Loucy (cell line): Measurements from ENCODE around the gene MICAL2.

Experiments
- H2AFZ ChIP-seq: fragments of 200-600 bp; sonication (generic); 2 replicates; pipeline ENCODE4 v1.6.0; 2016; ENCODE audit warnings: antibody characterized with exemption, mild to moderate bottlenecking, low read length, moderate library complexity
- H3F3A ChIP-seq: fragments of 200-600 bp; 2 replicates; pipeline ENCODE4 v1.6.0; 2016; ENCODE audit warnings: antibody characterized with exemption, low read depth, mild to moderate bottlenecking
- H3K27me3 ChIP-seq: fragments of 200-600 bp; sonication (generic); 2 replicates; pipeline ENCODE4 v1.6.1; 2014; ENCODE audit warnings: low read length, mild to moderate bottlenecking; ENCODE audit not compliant: insufficient read depth, poor library complexity, severe bottlenecking
- H3K36me3 ChIP-seq: fragments of 200-600 bp; sonication (generic); 2 replicates; pipeline ENCODE4 v1.6.1; 2016; ENCODE audit warnings: low read length; ENCODE audit not compliant: insufficient read depth
- H3K4me1 ChIP-seq: fragments of 200-600 bp; sonication (generic); 2 replicates; pipeline ENCODE4 v1.5.1; 2014; ENCODE audit warnings: low read length, mild to moderate bottlenecking; ENCODE audit not compliant: insufficient read depth, poor library complexity, severe bottlenecking
- H3K4me2 ChIP-seq: fragments of 200-600 bp; sonication (generic); 2 replicates; pipeline ENCODE4 v1.6.0; 2014; ENCODE audit warnings: antibody characterized with exemption, low read length, low read depth, mild to moderate bottlenecking; ENCODE audit not compliant: poor library complexity, severe bottlenecking
- H3K4me3 ChIP-seq: fragments of 200-600 bp; sonication (generic); 2 replicates; pipeline ENCODE4 v1.5.1; 2014; ENCODE audit warnings: low read length, mild to moderate bottlenecking, mixed read lengths; ENCODE audit not compliant: poor library complexity, severe bottlenecking
- H3K79me2 ChIP-seq: fragments of 200-600 bp; sonication (generic); 2 replicates; pipeline ENCODE4 v1.6.1; 2014; ENCODE audit warnings: low read length; ENCODE audit not compliant: insufficient read depth
- H3K9ac ChIP-seq: fragments of 200-600 bp; sonication (generic); 2 replicates; pipeline ENCODE4 v1.6.0; 2014; ENCODE audit warnings: mild to moderate bottlenecking, low read depth, low read length, moderate library complexity; ENCODE audit not compliant: poor library complexity, severe bottlenecking
- H3K9me2 ChIP-seq: fragments of 200-600 bp; sonication (generic); replicated peaks from 2 replicates; pipeline ENCODE4 v1.6.1; 2016; ENCODE audit warnings: low read depth, low read length, mixed read lengths
- H3K9me3 ChIP-seq: fragments of 200-600 bp; sonication (generic); 2 replicates; pipeline ENCODE4 v1.6.1; 2014; ENCODE audit warnings: mild to moderate bottlenecking, antibody characterized with exemption, low read length, low read depth; ENCODE audit not compliant: insufficient read depth
- H4K20me1 ChIP-seq: fragments of 200-600 bp; sonication (generic); 2 replicates; pipeline ENCODE4 v1.6.0; 2014; ENCODE audit warnings: antibody characterized with exemption, low read length, mild to moderate bottlenecking; ENCODE audit not compliant: insufficient read depth, poor library complexity, severe bottlenecking
- CTCF ChIP-seq: fragments of 200-600 bp; sonication (generic); conservative IDR thresholded peaks from 2 replicates; pipeline ENCODE4 v1.5.1; 2014; ENCODE audit warnings: mild to moderate bottlenecking, antibody characterized with exemption, low read length
- EZH2phosphoT487 ChIP-seq: fragments of 200-600 bp; IDR thresholded peaks from 2 replicates; pipeline ENCODE4 v1.6.1; 2018; ENCODE audit warnings: antibody characterized with exemption, mild to moderate bottlenecking, moderate library complexity, borderline replicate concordance

The MICAL2 gene

GRCh38 chr11:12137005-12137690 lies 26.8 kb downstream of the MICAL2 start:
- H3K36me3 ChIP-seq, result no peaks in the 10 kb centered on the region
- H3K9me3 ChIP-seq, result no peaks in the 10 kb centered on the region
- H3K79me2 ChIP-seq, result no peaks in the 10 kb centered on the region
- H3K4me3 ChIP-seq, result no peak overlapping the region
- H3K9ac ChIP-seq, result no peak overlapping the region
- H3F3A ChIP-seq, result no peaks in the 10 kb centered on the region
- TF ChIP-seq EZH2phosphoT487 (no peak), CTCF (no peak)
- peaks cover 31% of the 10 kb centered on the region for H3K4me1 ChIP-seq
- no peak overlapping the region for H3K4me2 ChIP-seq
- H2AFZ ChIP-seq, result no peak overlapping the region
- no peaks in the 10 kb centered on the region for H3K9me2 ChIP-seq
- H4K20me1 ChIP-seq, result no peaks in the 10 kb centered on the region
- H3K27me3 ChIP-seq, result no peaks in the 10 kb centered on the region

GRCh38 chr11:12137938-12138731 lies 27.7 kb downstream of the MICAL2 start:
- no peaks in the 10 kb centered on the region for H3K79me2 ChIP-seq

GRCh38 chr11:12139144-12139881 lies 28.9 kb downstream of the MICAL2 start:
- TF ChIP-seq EZH2phosphoT487 (no peak), CTCF (no peak)
- H3K27me3 ChIP-seq, result no peaks in the 10 kb centered on the region
- H3K9ac ChIP-seq, result no peak overlapping the region
- H3F3A ChIP-seq, result no peaks in the 10 kb centered on the region
- H3K36me3 ChIP-seq, result no peaks in the 10 kb centered on the region
- H3K4me1 ChIP-seq, result peaks cover 40% of the 10 kb centered on the region
- no peak overlapping the region for H3K4me3 ChIP-seq
- no peak overlapping the region for H3K4me2 ChIP-seq
- no peaks in the 10 kb centered on the region for H3K79me2 ChIP-seq
- no peaks in the 10 kb centered on the region for H3K9me2 ChIP-seq
- H3K9me3 ChIP-seq, result no peaks in the 10 kb centered on the region
- no peaks in the 10 kb centered on the region for H4K20me1 ChIP-seq
- no peak overlapping the region for H2AFZ ChIP-seq

More at GRCh38 chr11:12137938-12138731, 27.7 kb downstream of the MICAL2 start:
- TF ChIP-seq EZH2phosphoT487, result no peak
- no peak for TF ChIP-seq CTCF
- peaks cover 40% of the 10 kb centered on the region for H3K4me1 ChIP-seq
- H3K27me3 ChIP-seq, result no peaks in the 10 kb centered on the region
- no peaks in the 10 kb centered on the region for H3K36me3 ChIP-seq
- H3K9ac ChIP-seq, result no peak overlapping the region
- H3K4me2 ChIP-seq, result no peak overlapping the region
- no peaks in the 10 kb centered on the region for H4K20me1 ChIP-seq
- no peaks in the 10 kb centered on the region for H3K9me3 ChIP-seq
- H2AFZ ChIP-seq, result no peak overlapping the region
- H3K9me2 ChIP-seq, result no peaks in the 10 kb centered on the region
- no peaks in the 10 kb centered on the region for H3F3A ChIP-seq
- H3K4me3 ChIP-seq, result no peak overlapping the region
